ENCODE data around the gene EFNA1.
A peak's percentile ranks its signal among the peaks of the same experiment; 100 is the strongest.

The EFNA1 gene

DNA sequence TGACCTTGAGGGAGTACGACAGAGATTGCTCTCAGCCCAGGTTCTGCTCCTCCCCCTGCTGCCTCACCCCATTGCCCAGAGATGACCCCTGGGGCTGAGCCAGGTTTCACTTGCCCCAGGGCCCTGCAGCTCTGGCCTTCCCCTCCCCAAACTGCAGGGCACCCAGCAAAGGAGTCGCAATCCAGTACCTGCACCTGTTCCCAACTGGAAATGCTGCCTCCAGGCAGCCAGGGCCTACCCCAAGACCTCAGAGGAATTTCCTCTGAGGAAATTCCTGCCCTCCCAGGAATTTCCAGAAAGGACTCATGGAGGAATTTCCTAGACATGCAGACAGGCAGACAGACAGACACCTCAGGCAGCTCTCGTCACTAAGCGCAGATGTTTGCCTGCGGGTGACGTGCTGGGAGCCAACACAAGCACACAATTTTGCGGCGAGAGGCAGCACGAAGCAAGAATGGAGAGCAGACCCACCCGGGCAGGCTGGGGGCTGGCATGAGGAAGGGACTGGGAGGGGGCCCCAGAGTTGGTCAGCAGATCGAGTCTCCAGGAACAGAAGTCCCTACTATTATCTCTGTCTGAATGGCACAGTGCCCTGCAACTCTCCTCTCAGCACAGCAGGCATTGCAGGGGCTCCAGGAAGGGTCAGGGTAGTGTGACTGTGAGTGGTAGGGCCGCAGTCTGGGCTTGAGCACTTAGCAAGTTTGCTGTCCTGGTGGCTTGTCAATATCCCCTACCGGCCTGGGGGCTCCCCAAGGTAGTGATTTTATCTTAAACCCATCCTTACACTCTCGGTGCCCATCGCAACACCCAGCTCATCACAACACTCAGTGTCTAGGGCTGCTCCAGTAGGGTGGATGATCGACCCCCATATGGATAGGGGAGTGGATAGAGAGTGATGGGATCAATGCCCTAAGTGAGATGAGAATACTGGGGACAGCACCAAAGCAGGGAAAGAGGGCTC, 2.9 kb upstream of the EFNA1 start:
- Histone ChIP-seq H3K36me3 (ENCODE audit: control insufficient read depth in 5 of 5, insufficient read depth in 5 of 5, low read length in 5 of 5) (no peaks in the 10 kb centered on the region), H3K4me3 (ENCODE audit: low read depth in 1 of 5, low read length in 5 of 5) (no peak overlapping the region), H3K27ac (ENCODE audit: low read depth, low read length) (no peak overlapping the region), H3K4me1 (ENCODE audit: control insufficient read depth in 5 of 5, insufficient read depth in 5 of 5, low read length in 5 of 5) (peaks cover 5 to 57% (median 40%) of the 10 kb centered on the region in 5 donors), H3K27me3 (ENCODE audit: control insufficient read depth in 5 of 5, insufficient read depth in 4 of 5, low read length in 5 of 5) (peaks cover 0 to 9% (median 2%) of the 10 kb centered on the region in 5 donors), H3K9me3 (ENCODE audit: control insufficient read depth in 5 of 5, low read length in 5 of 5) (no peaks in the 10 kb centered on the region), H3K9ac (ENCODE audit: low read length in 5 of 5) (no peak overlapping the region)

DNA sequence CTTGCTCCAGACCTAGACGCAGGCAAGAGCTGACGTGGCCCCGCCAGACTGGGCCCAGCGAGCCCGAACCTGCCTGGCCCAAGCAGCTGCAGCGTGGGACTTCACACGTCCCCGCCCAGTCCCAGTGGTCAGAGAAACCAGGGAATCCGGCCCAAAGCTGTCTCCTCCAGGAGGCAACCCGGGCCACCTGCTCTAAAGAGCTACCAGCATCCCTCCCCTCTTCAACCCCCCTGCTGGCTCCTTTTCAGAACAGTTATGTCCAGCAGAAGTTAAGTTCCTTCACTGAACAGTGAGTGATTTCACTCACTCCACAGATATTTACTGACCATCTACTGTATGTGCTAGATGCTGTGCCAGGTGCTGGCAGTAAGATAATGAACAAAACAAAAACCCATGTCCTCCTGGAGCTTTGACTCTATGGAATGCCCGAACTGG, 2.1 kb upstream of the EFNA1 start:
- H3K27me3 ChIP-seq (ENCODE audit: control insufficient read depth in 5 of 5, insufficient read depth in 4 of 5, low read length in 5 of 5) = peaks cover 0 to 9% (median 2%) of the 10 kb centered on the region in 5 donors
- H3K36me3 ChIP-seq (ENCODE audit: control insufficient read depth in 5 of 5, insufficient read depth in 5 of 5, low read length in 5 of 5) = no peaks in the 10 kb centered on the region
- H3K9ac ChIP-seq (ENCODE audit: low read length in 5 of 5) = no peak overlapping the region
- peak overlapping the region; percentile 24 for H3K27ac ChIP-seq (ENCODE audit: low read depth, low read length)
- peaks cover 5 to 63% (median 47%) of the 10 kb centered on the region in 5 donors for H3K4me1 ChIP-seq (ENCODE audit: control insufficient read depth in 5 of 5, insufficient read depth in 5 of 5, low read length in 5 of 5)
- no peak overlapping the region for H3K4me3 ChIP-seq (ENCODE audit: low read depth in 1 of 5, low read length in 5 of 5)
- no peaks in the 10 kb centered on the region for H3K9me3 ChIP-seq (ENCODE audit: control insufficient read depth in 5 of 5, low read length in 5 of 5)

DNA sequence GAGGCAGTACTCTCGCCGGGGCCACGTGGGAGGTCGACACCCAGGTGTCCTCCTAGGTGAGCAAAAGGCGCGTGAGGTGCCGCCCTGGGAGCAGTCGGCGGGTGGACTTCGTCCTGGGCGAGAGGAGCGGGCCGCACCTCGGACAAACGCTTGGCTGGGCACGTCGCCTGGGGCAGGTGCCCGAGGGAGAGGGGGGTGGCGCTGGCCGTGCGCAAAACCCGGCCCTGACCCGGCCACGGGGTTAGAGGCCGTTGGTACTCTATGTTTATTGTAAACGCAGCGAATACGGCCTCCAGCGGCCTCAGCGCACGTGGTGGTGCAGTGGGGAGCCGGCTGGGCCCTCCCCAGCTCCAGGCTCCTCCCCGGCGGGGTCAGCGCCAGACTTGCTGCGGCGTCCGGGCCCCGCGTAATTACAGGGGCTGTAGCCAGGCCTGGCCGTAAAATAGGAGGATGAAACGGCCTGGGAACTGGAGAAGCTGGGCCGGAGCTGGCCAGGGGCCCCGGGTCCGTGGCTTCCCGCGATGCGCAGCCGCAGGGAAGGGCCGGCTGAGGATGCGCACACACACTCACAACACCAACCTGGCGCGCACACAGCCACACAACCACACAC, 1.6 kb upstream of the EFNA1 start:
- Histone ChIP-seq H3K27me3 (ENCODE audit: control insufficient read depth in 5 of 5, insufficient read depth in 4 of 5, low read length in 5 of 5) (peaks cover 0 to 9% (median 2%) of the 10 kb centered on the region in 5 donors), H3K27ac (ENCODE audit: low read depth, low read length) (peak overlapping the region; percentile 46), H3K4me3 (ENCODE audit: low read depth in 1 of 5, low read length in 5 of 5) (peak overlapping the region in 4 of 5 donors; percentile 66 to 89 (median 84)), H3K9me3 (ENCODE audit: control insufficient read depth in 5 of 5, low read length in 5 of 5) (no peaks in the 10 kb centered on the region), H3K9ac (ENCODE audit: low read length in 5 of 5) (peak overlapping the region in 1 of 5 donors; percentile 43), H3K4me1 (ENCODE audit: control insufficient read depth in 5 of 5, insufficient read depth in 5 of 5, low read length in 5 of 5) (peaks cover 5 to 69% (median 47%) of the 10 kb centered on the region in 5 donors), H3K36me3 (ENCODE audit: control insufficient read depth in 5 of 5, insufficient read depth in 5 of 5, low read length in 5 of 5) (peaks cover 0 to under 1% (median 0%) of the 10 kb centered on the region in 5 donors)

DNA sequence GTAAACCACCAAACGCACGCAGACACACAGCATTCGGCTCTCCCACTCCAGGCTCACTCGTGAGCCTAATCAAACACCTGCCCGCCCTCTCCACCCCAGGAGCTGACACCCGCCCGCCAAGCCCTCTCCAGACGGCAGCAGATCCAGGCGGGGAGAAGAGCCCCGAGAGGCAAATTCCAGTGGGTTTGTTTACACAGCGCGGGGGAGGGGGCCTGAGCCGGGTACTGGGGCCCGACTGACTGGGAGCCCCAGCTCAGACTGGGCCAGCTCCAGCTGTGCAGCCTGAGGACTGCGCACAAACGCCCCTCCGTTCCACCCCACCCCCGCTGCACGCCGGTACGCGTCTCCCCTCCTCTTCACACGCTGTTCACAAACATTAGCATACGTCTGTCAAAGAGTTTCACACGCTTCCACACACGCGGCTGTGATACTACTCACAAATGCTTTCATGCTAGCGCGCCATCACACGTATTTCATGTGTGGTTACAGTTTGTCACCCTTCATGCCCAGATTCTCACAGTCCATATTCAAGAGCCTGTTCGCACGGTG, 1.0 kb upstream of the EFNA1 start:
- Histone ChIP-seq H3K4me3 (ENCODE audit: low read depth in 1 of 5, low read length in 5 of 5) (peak overlapping the region; percentile 59 to 89 (median 82)), H3K27ac (ENCODE audit: low read depth, low read length) (peak overlapping the region; percentile 46), H3K36me3 (ENCODE audit: control insufficient read depth in 5 of 5, insufficient read depth in 5 of 5, low read length in 5 of 5) (peaks cover 0 to 6% (median 6%) of the 10 kb centered on the region in 5 donors), H3K27me3 (ENCODE audit: control insufficient read depth in 5 of 5, insufficient read depth in 4 of 5, low read length in 5 of 5) (peaks cover 0 to 9% (median 2%) of the 10 kb centered on the region in 5 donors), H3K9me3 (ENCODE audit: control insufficient read depth in 5 of 5, low read length in 5 of 5) (no peaks in the 10 kb centered on the region), H3K4me1 (ENCODE audit: control insufficient read depth in 5 of 5, insufficient read depth in 5 of 5, low read length in 5 of 5) (peaks cover 6 to 74% (median 50%) of the 10 kb centered on the region in 5 donors), H3K9ac (ENCODE audit: low read length in 5 of 5) (peak overlapping the region in 2 of 5 donors; percentile 17 to 70)

DNA sequence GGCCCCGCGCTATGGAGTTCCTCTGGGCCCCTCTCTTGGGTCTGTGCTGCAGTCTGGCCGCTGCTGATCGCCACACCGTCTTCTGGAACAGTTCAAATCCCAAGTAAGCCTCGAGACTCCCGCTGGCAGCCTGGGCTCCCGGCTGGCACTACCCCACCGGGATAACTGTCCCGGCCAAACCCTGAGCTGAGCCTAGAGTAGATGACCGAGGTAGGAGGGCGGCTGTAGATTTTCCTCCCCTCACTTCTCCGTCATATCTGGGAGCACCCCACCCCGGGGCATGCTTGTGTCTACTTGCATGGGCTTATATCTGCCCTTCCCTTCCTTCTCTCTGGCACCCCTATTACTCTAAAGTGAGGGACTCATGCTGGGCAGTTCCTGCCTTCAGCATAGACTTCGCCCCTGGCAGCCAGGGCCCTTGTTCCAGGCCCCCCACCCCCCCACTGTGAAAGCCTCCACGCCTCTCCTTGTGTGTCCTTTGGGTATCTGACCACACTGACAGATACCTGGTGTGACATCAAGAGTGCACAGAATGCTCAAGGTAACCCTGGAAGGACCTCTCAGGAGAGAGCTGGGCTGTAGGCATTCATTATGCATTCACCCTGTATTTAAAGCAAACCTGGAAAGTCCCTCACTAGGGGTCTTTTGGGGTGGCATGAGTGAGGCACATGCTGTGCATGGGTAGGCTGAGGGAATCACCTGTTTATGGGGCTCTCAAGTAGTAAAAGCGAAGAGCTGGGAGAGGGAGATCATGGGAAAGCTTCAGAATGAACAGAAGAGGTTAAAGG, 485 bp downstream of the EFNA1 start:
- Histone ChIP-seq H3K4me3 (ENCODE audit: low read depth in 1 of 5, low read length in 5 of 5) (peak overlapping the region; percentile 64 to 89 (median 83)), H3K4me1 (ENCODE audit: control insufficient read depth in 5 of 5, insufficient read depth in 5 of 5, low read length in 5 of 5) (peaks cover 8 to 85% (median 54%) of the 10 kb centered on the region in 5 donors)

DNA sequence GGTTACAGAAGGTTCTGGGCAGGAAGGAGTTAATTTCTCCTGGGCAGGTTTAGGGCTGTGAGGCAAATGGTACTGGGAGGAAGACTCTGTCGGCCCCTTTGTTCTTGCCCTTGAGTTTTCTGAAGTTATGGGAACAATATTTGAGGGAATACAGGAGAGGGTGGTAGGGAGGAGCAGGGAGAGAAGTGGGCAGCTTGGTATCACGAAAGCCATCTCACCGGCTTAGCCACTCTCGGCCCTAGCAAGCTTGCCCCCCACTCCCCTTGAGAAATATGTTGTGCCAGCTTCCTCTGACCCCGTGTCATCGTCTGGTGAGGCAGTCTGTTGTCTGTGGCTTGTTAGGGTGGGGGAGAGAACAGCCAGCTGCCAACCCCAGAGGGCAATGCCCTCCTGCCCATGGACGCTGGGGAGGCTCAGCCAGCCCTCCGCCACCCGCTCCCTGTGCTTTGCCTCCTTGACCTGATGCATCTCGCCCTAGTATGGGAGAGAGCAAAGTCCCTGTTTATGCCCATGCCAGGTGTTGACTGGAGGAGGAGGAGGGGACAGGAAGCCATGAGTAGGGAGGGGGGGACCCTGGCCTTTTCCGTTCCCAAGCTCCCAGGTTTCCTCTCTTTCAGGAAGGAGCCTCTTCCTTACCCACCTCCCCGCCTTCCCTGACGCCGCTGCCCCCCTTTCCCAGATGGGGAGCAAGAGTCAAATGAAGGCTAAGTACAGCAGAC, 1.2 kb downstream of the EFNA1 start:
- Histone ChIP-seq H3K27ac (ENCODE audit: low read depth, low read length) (peak overlapping the region; percentile 88), H3K9me3 (ENCODE audit: control insufficient read depth in 5 of 5, low read length in 5 of 5) (no peaks in the 10 kb centered on the region), H3K27me3 (ENCODE audit: control insufficient read depth in 5 of 5, insufficient read depth in 4 of 5, low read length in 5 of 5) (peaks cover 0 to 9% (median 2%) of the 10 kb centered on the region in 5 donors), H3K4me1 (ENCODE audit: control insufficient read depth in 5 of 5, insufficient read depth in 5 of 5, low read length in 5 of 5) (peaks cover 10 to 89% (median 58%) of the 10 kb centered on the region in 5 donors), H3K9ac (ENCODE audit: low read length in 5 of 5) (peak overlapping the region; percentile 36 to 93 (median 87)), H3K36me3 (ENCODE audit: control insufficient read depth in 5 of 5, insufficient read depth in 5 of 5, low read length in 5 of 5) (peaks cover 0 to 22% (median 17%) of the 10 kb centered on the region in 5 donors), H3K4me3 (ENCODE audit: low read depth in 1 of 5, low read length in 5 of 5) (peak overlapping the region; percentile 64 to 89 (median 83))

More for the DNA sequence above, 485 bp downstream of the EFNA1 start:
- H3K27ac ChIP-seq (ENCODE audit: low read depth, low read length) = peak overlapping the region; percentile 88
- no peaks in the 10 kb centered on the region for H3K9me3 ChIP-seq (ENCODE audit: control insufficient read depth in 5 of 5, low read length in 5 of 5)
- peaks cover 0 to 9% (median 2%) of the 10 kb centered on the region in 5 donors for H3K27me3 ChIP-seq (ENCODE audit: control insufficient read depth in 5 of 5, insufficient read depth in 4 of 5, low read length in 5 of 5)
- H3K9ac ChIP-seq (ENCODE audit: low read length in 5 of 5) = peak overlapping the region; percentile 36 to 93 (median 87)
- peaks cover 0 to 14% (median 10%) of the 10 kb centered on the region in 5 donors for H3K36me3 ChIP-seq (ENCODE audit: control insufficient read depth in 5 of 5, insufficient read depth in 5 of 5, low read length in 5 of 5)

DNA sequence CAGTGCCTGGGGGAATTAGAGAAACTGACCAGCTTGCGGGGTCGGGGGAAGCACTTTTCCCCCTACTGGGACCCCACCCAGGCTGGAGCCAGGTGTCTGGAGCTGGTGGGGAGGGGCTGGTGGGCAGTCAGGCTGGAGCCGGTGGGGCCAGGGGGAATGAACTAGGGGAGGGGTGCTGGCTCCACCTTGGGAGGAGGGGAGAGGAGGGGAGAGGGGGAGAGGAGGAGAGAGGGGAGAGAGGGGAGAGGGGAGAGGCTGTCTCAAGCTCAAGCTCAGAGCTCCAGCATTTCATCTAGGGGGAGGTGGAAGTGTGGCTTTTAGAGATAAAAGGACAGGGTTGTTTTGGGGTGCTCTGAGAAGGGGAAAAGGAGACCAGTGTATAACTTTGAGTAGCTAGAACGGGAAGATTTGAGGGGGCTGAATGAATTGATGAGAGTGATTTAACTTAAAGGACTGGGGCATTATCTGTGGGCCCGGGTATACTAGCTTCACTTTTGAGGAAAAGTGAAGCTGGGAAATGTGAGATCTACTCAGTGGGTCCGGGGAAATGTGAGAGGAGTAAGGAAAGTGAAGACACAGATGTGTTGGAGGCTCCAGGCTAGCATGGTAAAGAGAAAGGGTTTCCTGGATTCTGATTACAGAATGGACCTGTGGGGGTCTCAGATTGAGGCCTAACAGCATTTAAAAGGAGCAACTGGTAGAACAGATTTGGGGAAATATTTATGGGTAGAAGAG, 2.8 kb downstream of the EFNA1 start:
- Histone ChIP-seq H3K9me3 (ENCODE audit: control insufficient read depth in 5 of 5, low read length in 5 of 5) (peaks cover 0 to 3% (median 0%) of the 10 kb centered on the region in 5 donors), H3K36me3 (ENCODE audit: control insufficient read depth in 5 of 5, insufficient read depth in 5 of 5, low read length in 5 of 5) (peaks cover 0 to 29% (median 23%) of the 10 kb centered on the region in 5 donors), H3K27me3 (ENCODE audit: control insufficient read depth in 5 of 5, insufficient read depth in 4 of 5, low read length in 5 of 5) (peaks cover 0 to 9% (median 5%) of the 10 kb centered on the region in 5 donors), H3K4me1 (ENCODE audit: control insufficient read depth in 5 of 5, insufficient read depth in 5 of 5, low read length in 5 of 5) (peaks cover 24 to 91% (median 73%) of the 10 kb centered on the region in 5 donors), H3K9ac (ENCODE audit: low read length in 5 of 5) (peak overlapping the region in 3 of 5 donors; percentile 58 to 93 (median 65)), H3K27ac (ENCODE audit: low read depth, low read length) (peak overlapping the region; percentile 86), H3K4me3 (ENCODE audit: low read depth in 1 of 5, low read length in 5 of 5) (peak overlapping the region; percentile 16 to 89 (median 82))

DNA sequence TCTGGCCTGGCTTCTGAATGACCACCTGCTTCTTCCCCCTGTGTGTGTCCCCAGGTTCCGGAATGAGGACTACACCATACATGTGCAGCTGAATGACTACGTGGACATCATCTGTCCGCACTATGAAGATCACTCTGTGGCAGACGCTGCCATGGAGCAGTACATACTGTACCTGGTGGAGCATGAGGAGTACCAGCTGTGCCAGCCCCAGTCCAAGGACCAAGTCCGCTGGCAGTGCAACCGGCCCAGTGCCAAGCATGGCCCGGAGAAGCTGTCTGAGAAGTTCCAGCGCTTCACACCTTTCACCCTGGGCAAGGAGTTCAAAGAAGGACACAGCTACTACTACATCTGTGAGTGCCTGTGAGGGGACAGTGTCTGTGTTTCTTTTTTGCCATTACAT, 3.6 kb downstream of the EFNA1 start:
- peak overlapping the region in 3 of 5 donors; percentile 38 to 89 (median 86) for H3K4me3 ChIP-seq (ENCODE audit: low read depth in 1 of 5, low read length in 5 of 5)
- H3K9me3 ChIP-seq (ENCODE audit: control insufficient read depth in 5 of 5, low read length in 5 of 5) = peaks cover 0 to 3% (median 0%) of the 10 kb centered on the region in 5 donors
- H3K27ac ChIP-seq (ENCODE audit: low read depth, low read length) = peak overlapping the region; percentile 86
- H3K27me3 ChIP-seq (ENCODE audit: control insufficient read depth in 5 of 5, insufficient read depth in 4 of 5, low read length in 5 of 5) = peaks cover 0 to 9% (median 5%) of the 10 kb centered on the region in 5 donors
- H3K4me1 ChIP-seq (ENCODE audit: control insufficient read depth in 5 of 5, insufficient read depth in 5 of 5, low read length in 5 of 5) = peaks cover 25 to 84% (median 72%) of the 10 kb centered on the region in 5 donors
- peak overlapping the region in 1 of 5 donors; percentile 93 for H3K9ac ChIP-seq (ENCODE audit: low read length in 5 of 5)
- peaks cover 0 to 29% (median 23%) of the 10 kb centered on the region in 5 donors for H3K36me3 ChIP-seq (ENCODE audit: control insufficient read depth in 5 of 5, insufficient read depth in 5 of 5, low read length in 5 of 5)
